ENCODE measurements around the gene PALM.

Gene PALM

GRCh38 chr19:756821-757688, 48.3 kb downstream of the PALM start:
- H3K27ac ChIP-seq = peak overlapping the region; percentile 2; the same call in 1 of the 2 replicates
- ChIA-PET CTCF (interaction anchor here (0.7 kb wide), 1 partner anchor 106 kb away, joined by 5 read pairs; no protein-coding TSS in a partner anchor), POLR2A (ENCODE audit: low non-redundant PET) (no interaction called here)
- DNase-seq (ENCODE audit: low spot score) = no peak
- no peak for TF ChIP-seq CTCF (conservative IDR thresholded peaks at IDR 0.05; ENCODE audit: low read depth)

DNA sequence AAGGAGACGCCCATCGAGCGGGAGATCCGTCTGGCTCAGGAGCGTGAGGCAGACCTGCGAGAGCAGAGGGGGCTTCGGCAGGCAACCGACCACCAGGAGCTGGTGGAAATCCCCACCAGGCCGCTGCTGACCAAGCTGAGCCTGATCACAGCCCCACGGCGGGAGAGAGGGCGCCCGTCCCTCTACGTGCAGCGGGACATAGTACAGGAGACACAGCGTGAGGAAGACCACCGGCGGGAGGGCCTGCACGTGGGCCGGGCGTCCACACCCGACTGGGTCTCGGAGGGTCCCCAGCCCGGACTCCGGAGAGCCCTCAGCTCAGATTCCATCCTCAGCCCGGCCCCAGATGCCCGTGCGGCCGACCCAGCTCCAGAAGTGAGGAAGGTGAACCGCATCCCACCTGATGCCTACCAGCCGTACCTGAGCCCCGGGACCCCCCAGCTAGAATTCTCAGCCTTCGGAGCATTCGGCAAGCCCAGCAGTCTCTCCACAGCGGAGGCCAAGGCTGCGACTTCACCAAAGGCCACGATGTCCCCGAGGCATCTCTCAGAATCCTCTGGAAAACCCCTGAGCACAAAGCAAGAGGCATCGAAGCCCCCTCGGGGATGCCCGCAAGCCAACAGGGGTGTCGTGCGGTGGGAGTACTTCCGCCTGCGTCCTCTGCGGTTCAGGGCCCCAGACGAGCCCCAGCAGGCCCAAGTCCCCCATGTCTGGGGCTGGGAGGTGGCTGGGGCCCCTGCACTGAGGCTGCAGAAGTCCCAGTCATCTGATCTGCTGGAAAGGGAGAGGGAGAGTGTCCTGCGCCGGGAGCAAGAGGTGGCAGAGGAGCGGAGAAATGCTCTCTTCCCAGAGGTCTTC, 49.3 kb downstream of the PALM start:
- CTCF ChIA-PET = interaction anchor here (0.7 kb wide), 1 partner anchor 105 kb away, joined by 5 read pairs; no protein-coding TSS in a partner anchor
- no peak for TF ChIP-seq CTCF (conservative IDR thresholded peaks at IDR 0.05; ENCODE audit: low read depth)
- POLR2A ChIA-PET (ENCODE audit: low non-redundant PET) = no interaction called here
- peak overlapping the region; percentile 10; the same call in 1 of the 2 replicates for H3K27ac ChIP-seq
- DNase-seq (ENCODE audit: low spot score) = no peak

DNA sequence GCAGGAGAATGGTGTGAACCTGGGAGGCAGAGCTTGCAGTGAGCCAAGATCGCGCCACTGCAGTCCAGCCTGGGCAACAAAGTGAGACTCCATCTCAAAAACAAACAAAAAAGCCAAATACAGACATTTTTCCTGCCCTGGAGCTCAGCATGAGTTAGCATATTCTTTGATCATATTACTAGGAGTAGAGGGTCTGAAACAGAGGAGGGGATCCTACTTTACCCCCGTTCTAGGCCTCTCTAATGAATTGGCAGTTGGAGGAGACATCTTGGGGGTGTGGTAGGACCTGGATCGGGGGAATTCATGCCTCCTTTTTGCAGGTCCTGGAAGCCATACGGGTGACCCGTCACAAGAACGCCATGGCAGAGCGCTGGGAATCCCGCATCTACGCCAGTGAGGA, 54.4 kb downstream of the PALM start:
- peak overlapping the region; percentile 13; the same call in 1 of the 2 replicates for H3K27ac ChIP-seq
- ChIA-PET POLR2A (ENCODE audit: low non-redundant PET) (no interaction called here), CTCF (interaction anchor here (1.0 kb wide), 1 partner anchor 29 kb away, joined by 3 read pairs; no protein-coding TSS in a partner anchor)
- no peak for TF ChIP-seq CTCF (conservative IDR thresholded peaks at IDR 0.05; ENCODE audit: low read depth)
- DNase-seq (ENCODE audit: low spot score) = no peak

GRCh38 chr19:763869-764268, 55.1 kb downstream of the PALM start:
- CTCF ChIA-PET = interaction anchor here (1.0 kb wide), 1 partner anchor 29 kb away, joined by 3 read pairs; no protein-coding TSS in a partner anchor
- no peak for TF ChIP-seq CTCF (conservative IDR thresholded peaks at IDR 0.05; ENCODE audit: low read depth)
- POLR2A ChIA-PET (ENCODE audit: low non-redundant PET) = no interaction called here
- DNase-seq (ENCODE audit: low spot score) = no peak
- H3K27ac ChIP-seq = peak overlapping the region; percentile 13; the same call in 1 of the 2 replicates

- no peak for DNase-seq (ENCODE audit: low spot score)
- ChIA-PET CTCF (no interaction called here), POLR2A (ENCODE audit: low non-redundant PET) (no interaction called here)
- no peak for TF ChIP-seq CTCF (conservative IDR thresholded peaks at IDR 0.05; ENCODE audit: low read depth)
- H3K27ac ChIP-seq = peak overlapping the region; percentile 13; the same call in 1 of the 2 replicates
Measured at GRCh38 chr19:764301-764700, 55.6 kb downstream of the PALM start.

DNA sequence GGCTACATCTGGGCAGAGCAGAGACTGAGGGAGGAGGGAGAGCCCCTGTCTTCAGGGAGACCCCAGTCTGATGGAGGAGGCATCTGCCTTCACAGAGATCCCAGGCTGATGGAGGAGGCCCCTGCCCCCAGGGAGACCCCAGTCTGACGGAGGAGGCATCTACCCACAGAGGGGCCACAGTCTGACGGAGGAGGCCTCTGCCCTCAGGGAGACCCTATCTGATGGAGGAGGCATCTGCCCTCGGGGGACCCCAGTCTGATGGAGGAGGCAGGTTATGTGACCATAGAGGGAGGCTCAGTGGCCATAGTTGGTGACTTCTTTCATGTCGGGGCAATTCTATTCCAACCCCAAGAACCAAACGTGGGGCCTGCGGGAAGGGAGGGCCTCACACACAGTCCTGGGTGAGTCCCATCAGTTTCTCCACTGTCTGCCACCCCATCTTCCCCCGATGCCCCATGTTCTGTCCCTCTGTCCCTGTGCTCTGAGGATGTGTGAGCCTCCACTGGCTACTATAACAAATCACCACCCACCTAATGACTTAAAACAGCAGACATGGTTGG, 56.5 kb downstream of the PALM start:
- DNase-seq (ENCODE audit: low spot score) = no peak
- no peak for TF ChIP-seq CTCF (conservative IDR thresholded peaks at IDR 0.05; ENCODE audit: low read depth)
- CTCF ChIA-PET = no interaction called here
- peak overlapping the region; percentile 35 for H3K27ac ChIP-seq
- POLR2A ChIA-PET (ENCODE audit: low non-redundant PET) = no interaction called here

Data from RWPE1 (cell line).